Panc1 (cell line): Measurements from ENCODE around the gene TRAF3IP1.

ENCODE experiments used
- CTCF ChIP-seq: fragments of 450-650 bp; IDR thresholded peaks from 2 replicates; pipeline ENCODE4 v1.5.1; 2017; ENCODE audit warnings: mild to moderate bottlenecking
- POLR2AphosphoS5 ChIP-seq: IDR thresholded peaks from 2 replicates; pipeline ENCODE4 v1.6.1; 2012; ENCODE audit warnings: mild to moderate bottlenecking, low read depth, low read length, moderate library complexity

DNA sequence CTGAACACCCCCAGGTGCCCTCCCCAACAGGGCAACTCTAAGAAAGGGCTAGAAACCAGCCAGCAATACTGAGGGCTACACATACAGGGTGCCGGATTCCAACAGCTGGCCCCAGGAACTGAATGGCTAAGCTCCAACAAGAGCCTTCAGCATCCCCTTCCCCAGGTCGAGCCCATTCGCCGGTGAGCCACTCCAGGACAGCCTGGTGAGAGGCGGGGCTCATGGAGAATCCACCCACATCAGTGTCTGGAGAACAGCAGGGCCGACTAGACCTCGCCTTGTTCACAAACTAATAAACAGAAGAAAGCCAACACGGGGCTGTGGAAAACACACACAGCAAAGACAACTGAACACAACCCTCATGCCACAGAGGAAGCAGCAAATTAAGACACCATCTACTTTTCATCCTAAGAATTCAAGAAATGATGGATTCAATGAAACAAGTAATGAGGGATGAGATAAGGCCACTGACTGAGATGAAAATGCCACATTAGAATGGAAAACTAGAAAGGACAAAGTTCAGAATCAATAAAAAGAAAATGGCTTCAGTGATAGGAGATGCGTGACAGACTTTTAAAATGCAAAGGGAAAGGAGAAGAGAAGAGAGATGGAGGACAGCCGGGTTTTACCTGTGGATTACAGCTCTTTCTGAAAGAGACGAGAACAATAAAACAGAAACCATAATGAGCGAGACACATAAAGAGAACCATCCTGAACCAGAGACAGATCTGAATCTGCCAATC is 40.1 kb upstream of the TRAF3IP1 start:
- no peak for TF ChIP-seq CTCF
- no peak for TF ChIP-seq POLR2AphosphoS5
